ENCODE results near the gene CAMK4. TPM values are rescaled to one million over a fixed set of nuclear protein-coding genes. Genes with fewer than 3 reads are reported as not detected.
A peak's percentile ranks its signal among the peaks of the same experiment; 100 is the strongest.
"Not testable (repeated sequence)": the region's sequence is repeated elsewhere in the genome, so short reads cannot be mapped to it uniquely, and the experiment has no call there.

CAMK4 gene
- polyA plus RNA-seq, 10 donors = 2.6 to 8.3 (median 4.9) TPM

- no peak for DNase-seq
Measured at GRCh38 chr5:111254613-111255012, 30.4 kb downstream of the CAMK4 start.

GRCh38 chr5:111255169-111255568 lies 31.0 kb downstream of the CAMK4 start:
- DNase-seq = peak in 1 of 3 donors; percentile 22

GRCh38 chr5:111256128-111256527 lies 31.9 kb downstream of the CAMK4 start:
- DNase-seq = no peak

GRCh38 chr5:111257610-111258009 lies 33.4 kb downstream of the CAMK4 start:
- DNase-seq = not testable (repeated sequence)

DNA sequence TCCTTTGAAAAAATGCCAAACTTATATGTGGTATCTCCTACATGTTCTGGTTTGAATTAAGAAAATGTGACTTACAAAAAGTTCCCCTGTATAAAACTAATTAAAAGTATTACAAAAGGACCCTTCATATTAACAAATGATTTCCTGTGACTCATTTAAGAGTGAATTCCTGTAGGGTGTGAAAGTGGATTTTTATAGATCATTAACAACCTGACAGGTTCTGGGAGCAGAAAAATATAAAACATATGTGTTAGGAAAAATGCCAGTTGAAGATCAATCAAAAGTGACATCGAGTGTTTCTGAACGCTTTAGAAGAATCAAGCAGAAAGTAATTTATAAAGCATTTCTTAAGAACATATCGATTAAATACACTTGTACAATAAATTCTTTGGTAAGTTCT lies 35.5 kb downstream of the CAMK4 start:
- no peak for DNase-seq

- DNase-seq = no peak
Measured at GRCh38 chr5:111261610-111262009, 37.4 kb downstream of the CAMK4 start.

DNA sequence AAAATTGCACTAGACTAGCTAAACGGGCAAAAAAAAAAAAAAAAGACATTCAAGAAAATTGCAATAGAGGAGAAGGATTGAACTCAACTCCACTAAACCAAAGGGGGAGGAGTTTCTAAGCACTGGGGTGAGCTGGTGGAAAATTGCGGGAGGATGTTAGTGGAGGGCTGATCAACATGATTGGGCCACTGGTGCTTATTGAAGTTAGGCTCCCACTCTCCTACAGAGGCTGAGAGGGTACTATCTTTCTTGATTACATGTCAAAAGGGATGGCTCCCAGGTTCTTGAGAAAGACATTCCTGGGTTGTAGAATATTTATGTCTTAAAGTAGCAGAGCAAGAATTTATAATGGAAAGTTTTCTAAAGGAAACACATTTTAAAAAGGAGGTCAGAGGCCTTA lies 38.0 kb downstream of the CAMK4 start:
- no peak for DNase-seq

GRCh38 chr5:111262815-111263214 lies 38.6 kb downstream of the CAMK4 start:
- DNase-seq = no peak

GRCh38 chr5:111266491-111266890 lies 42.3 kb downstream of the CAMK4 start:
- DNase-seq = no peak

GRCh38 chr5:111268300-111268699 lies 44.1 kb downstream of the CAMK4 start:
- no peak for DNase-seq

- no peak for DNase-seq
Measured at GRCh38 chr5:111271885-111272284, 47.7 kb downstream of the CAMK4 start.

DNA sequence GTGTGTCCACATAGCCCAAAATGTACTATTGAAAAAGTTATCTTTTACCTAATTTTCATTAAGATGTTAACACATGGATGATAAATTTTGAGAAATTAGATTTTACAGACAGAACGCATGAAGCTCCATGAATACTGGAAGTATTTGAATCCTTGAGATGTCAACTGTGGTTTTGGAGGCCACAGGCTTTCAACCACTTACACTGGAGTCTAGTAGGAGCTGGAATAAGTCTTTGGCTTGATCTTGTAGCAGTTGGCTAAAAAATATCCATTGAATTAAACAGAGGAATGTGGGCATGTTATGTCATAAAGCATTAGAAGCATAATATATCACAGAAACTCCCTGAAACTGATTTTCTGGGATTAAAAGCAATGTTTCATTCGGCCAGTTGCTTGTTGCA lies 52.9 kb downstream of the CAMK4 start:
- DNase-seq = no peak

GRCh38 chr5:111278858-111279504 lies 54.8 kb downstream of the CAMK4 start:
- DNase-seq = peak; percentile 23 to 61 (median 29)

- DNase-seq = peak; percentile 24 to 77 (median 26)
Measured at GRCh38 chr5:111280282-111280951, 56.2 kb downstream of the CAMK4 start.

DNA sequence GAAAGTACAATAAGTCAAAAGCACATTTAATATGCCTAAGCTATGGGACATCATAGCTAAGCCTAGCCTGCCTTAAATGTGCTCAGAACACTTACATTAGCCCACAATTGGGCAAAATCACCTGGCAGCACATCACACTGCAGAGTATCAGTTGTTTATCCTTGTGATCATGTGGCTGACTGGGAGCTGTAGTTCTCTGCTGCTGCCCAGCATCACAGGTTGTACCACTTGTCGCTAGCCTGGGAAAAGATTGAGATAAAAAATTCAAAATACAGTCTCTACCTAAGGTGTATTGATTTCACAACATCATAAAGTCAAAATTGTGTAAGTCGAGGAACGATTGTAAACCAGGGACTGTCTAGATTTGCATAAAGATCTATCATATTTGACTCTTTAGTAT lies 58.6 kb downstream of the CAMK4 start:
- DNase-seq = no peak

DNA sequence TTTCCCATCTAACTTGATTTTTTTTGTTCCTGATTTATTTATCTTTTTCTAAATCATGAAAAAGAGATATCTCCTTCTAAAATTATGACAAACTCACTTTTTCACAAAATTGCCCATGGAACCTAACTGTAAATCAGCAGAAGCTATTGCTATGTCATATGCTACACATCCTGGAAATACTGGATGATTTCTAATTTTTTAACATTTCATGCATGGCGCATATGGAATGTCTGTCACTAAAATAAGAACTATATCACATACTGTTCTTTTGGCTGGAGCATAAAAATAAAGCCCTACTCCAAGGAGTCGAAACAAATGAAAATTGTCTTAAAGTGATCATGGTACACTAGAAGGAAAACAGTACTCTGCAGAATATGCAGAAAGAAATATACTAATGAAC lies 60.6 kb downstream of the CAMK4 start:
- no peak for DNase-seq

DNA sequence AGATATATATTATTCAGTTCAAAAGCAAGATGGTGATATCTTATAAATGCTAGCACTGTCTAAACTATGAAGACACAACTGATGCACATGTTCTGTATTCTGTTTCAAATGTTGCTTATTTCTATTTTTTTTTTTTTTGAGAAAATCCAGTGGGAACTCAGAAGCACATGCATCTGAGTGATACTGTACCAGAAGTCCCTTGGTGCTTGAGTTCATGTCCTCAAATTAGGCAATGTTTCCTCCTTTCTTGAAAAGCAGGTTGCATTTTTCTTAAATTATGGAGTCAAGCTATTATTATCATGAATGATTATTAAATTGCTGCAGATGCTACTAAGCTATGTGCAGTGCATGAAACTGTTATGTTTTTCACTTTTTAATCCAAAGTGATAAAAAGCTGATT lies 70.4 kb downstream of the CAMK4 start:
- peak in 1 of 3 donors; percentile 37 for DNase-seq

- no peak for DNase-seq
Measured at GRCh38 chr5:111295649-111296048, 71.5 kb downstream of the CAMK4 start.

DNA sequence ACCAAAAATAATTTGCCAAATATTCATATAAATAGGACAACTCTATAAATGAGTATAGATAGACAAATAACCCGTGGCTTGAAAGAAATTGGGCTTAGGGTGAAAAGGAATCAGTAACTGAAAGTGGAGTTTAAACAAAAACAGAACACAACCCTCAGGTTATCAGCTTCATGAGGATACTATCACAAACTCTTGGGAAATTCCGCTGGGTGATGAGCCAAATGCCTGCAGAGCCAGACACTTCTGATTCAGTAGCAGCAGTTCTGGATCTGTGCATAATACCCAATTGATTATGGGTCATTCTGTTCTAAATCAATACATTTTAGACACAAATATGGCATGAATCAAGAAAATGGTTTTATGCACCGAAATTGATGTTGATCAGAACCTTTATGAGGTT lies 72.4 kb downstream of the CAMK4 start:
- DNase-seq = no peak

- DNase-seq = no peak
Measured at GRCh38 chr5:111299067-111299481, 74.9 kb downstream of the CAMK4 start.

DNA sequence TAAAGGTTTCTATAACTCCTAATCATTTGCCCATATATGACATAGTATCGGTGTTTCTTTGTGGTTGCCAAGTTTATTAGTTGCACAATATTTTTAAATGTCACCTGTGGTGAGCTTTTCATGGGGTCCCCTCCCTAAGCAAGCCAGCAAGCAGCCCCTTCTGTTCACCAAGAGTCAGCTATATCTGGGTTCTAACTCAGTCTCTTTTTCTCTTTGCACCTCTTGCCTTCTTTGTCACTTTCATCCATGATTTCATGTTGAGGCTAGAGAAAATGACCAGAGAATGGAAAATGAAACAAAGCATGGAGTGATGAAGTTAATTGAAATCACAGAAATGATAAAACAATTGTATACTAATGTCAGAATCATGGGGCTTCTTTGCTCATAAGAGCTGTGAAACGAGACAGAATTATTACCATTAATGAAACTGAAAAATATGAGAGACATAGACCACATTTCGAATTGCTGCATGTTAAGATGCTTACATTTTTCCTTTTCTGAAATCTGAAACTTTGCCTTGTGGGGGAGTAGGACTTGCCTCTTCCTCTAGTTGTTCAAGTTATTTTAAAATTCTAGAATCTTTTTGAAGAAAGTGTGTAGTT lies 75.7 kb downstream of the CAMK4 start:
- no peak for DNase-seq

GRCh38 chr5:111301264-111301663 lies 77.1 kb downstream of the CAMK4 start:
- no peak for DNase-seq

- DNase-seq = not testable (repeated sequence)
Measured at GRCh38 chr5:111302043-111302442, 77.9 kb downstream of the CAMK4 start.

Measured in muscle of back (tissue), 11 donors.